ENCODE results near the gene RABGAP1L.

The RABGAP1L gene

GRCh38 chr1:174932587-174932986 lies 773.3 kb downstream of the RABGAP1L start:
- no peak for DNase-seq (ENCODE audit: low spot score)

DNA sequence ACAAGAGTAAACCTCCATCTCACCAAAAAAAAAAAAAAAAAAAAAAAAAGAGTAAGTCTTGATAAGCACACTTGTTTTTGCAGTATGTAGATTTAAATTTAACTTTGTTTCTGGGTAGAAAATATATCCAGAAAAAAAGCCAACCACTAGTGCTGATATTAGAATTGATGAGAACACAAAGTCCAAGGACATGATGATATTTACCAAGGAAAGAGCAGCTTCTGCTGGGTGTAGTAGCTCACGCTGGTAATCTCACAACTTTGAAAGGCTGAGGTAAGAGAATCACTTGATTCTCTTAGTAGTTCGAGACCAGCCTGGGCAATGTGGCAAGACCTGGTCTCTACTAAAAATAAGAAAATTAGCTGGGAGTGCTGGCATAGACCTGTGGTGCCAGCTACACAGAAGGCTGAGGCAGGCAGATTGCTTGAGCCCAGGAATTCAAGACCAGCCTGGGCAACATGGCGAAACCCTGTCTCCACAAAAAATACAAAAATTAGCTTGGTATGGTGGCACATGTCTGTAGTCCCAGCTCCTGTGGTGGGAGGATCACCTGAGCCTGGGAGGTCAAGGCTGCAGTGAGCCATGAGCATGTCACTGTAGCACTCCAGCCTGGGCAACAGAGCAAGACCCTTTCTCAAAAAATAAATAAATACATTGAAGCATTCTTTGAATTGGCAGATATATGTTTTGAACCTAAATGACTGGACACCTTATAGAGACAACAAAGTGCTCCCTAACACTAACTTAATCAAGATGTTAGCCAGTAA lies 776.8 kb downstream of the RABGAP1L start:
- DNase-seq (ENCODE audit: low spot score) = no peak

- no peak for DNase-seq (ENCODE audit: low spot score)
Observed at GRCh38 chr1:174938281-174939007, 779.1 kb downstream of the RABGAP1L start.

DNA sequence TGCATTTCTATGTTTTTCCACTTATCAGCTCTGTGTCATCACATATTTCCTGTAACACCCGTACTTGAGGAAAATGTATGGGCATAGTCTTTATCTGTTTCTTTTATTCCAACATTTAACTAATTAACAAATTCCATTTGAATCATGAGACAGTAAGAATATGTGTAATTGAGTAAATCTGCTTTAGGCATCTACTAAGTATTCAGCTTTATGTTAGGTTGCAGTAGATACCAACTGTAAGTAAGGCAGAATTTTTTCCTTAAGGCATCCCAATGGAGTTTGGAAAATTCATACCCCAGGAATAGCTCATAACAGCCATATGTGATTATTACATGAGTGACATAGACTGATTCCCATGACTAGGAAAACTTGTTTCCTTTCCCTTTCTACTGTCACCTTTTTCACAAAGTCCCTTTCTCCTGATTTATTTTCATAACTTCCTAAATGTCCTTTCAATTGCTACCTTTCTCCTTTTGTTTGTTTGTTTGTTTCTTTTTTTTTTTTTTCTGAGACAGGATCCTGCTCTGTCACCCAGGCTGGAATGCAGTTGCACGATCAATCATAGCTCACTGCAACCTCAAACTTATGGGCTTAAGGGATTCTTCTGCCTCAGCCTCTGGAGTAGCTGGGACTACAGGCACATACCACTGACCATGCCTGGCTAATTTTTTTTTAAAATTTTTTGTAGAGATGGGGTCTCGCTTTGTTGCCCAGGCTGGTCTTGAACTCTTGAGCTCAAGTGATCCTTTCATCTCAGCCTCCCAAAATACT lies 780.6 kb downstream of the RABGAP1L start:
- DNase-seq (ENCODE audit: low spot score) = no peak

DNA sequence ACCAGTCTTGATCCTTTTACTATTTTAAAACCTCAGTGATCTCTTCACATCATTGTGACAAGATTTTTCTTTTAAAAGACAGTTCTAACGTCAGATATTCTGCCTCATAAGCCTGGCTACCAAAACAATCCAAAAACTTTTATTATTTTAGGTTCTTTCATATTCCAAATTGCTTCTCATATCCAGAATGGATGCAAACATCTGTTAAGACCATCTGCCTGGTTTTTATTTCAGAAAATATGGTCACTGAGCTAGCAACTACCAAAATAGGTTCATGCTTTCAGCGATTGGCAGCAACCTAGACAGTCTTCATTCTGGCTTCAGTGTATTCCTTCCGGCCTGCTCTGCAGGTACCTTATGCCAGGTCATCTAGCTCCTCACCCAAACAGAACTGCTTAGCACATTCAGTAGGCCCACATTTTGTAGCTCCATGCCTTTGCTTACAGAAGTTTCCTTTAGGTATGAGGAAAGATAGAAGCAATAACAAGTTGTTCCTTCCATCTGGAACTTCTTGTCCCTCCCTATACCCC lies 781.4 kb downstream of the RABGAP1L start:
- no peak for DNase-seq (ENCODE audit: low spot score)

GRCh38 chr1:174942547-174943255 lies 783.4 kb downstream of the RABGAP1L start:
- peak; percentile 64 for DNase-seq (ENCODE audit: low spot score)

DNA sequence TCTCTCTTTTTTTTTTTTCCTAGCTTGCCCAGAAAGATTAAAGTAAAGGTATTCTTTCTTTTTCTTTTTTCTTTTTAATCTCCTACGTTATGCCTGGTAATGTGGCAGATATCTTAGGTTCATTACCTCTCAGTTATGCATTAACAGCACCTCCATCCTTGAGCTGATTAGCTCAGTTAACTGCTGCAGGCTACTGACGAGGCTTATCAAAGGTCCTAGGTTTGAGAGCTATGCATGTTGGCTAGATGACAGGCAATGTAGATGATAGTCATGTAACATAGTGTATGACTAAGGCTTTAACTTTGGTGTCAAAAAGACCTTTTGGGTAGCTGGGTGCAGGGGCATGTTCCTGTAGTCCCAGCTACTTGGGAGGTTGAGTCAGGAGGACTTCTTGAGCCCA lies 786.7 kb downstream of the RABGAP1L start:
- no peak for DNase-seq (ENCODE audit: low spot score)

DNA sequence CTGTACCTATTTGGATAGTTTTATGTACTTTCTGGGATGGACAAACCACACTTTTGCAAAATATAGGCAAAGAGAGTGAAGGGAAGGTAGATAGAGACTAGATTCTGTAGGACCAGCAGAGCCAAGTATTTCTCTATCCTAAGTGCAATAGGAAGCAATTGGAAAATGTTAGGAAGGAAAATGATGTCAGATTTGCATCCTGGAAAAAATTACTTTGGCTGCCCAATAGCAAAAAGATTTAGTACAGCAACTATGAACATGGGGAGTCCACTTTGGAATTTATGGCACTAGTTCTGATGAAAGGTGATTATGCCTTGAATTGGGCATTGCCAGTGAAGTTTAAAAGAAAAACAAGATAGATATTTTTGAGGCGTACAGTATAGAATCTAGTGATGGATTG lies 789.7 kb downstream of the RABGAP1L start:
- DNase-seq (ENCODE audit: low spot score) = no peak

GRCh38 chr1:174949645-174950044 lies 790.3 kb downstream of the RABGAP1L start:
- DNase-seq (ENCODE audit: low spot score) = no peak

DNA sequence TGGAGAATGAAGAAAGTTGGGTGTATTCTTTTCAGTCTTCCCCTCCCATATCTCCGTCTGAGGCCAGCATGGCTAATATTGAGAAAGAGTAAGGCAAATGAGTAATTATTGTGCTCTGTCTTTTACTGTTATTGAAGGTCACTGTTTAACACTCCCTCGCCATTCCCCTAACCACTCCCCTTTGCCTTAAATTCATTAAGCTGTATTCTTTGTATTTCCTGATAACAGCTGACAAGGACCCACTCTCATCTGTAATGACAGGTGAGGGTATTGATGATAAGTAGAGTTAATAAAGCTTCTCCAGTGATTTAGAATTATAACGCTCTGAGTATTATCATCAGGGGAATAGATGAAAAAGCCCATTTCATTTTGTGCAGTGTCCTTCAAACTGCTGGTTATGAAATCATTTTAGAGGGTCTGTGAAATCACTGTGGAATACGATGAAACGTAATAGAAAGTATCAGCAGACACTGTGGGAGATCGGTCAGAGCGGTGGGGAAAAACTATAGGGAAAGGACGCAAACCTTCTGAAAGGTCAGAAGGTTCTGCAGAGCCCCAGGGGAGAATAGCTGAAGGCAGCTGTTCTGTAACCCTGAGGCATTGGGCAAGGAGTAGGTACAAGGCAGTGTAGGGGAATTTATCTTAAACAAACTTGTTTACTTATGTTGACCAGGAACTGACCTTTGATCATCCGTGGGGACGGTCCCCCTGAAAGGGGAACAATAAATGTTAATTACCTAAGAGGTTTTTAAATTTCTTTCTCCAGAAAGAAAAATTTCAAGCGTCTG lies 794.2 kb downstream of the RABGAP1L start:
- no peak for DNase-seq (ENCODE audit: low spot score)

GRCh38 chr1:174954073-174954460 lies 794.7 kb downstream of the RABGAP1L start:
- no peak for DNase-seq (ENCODE audit: low spot score)

DNA sequence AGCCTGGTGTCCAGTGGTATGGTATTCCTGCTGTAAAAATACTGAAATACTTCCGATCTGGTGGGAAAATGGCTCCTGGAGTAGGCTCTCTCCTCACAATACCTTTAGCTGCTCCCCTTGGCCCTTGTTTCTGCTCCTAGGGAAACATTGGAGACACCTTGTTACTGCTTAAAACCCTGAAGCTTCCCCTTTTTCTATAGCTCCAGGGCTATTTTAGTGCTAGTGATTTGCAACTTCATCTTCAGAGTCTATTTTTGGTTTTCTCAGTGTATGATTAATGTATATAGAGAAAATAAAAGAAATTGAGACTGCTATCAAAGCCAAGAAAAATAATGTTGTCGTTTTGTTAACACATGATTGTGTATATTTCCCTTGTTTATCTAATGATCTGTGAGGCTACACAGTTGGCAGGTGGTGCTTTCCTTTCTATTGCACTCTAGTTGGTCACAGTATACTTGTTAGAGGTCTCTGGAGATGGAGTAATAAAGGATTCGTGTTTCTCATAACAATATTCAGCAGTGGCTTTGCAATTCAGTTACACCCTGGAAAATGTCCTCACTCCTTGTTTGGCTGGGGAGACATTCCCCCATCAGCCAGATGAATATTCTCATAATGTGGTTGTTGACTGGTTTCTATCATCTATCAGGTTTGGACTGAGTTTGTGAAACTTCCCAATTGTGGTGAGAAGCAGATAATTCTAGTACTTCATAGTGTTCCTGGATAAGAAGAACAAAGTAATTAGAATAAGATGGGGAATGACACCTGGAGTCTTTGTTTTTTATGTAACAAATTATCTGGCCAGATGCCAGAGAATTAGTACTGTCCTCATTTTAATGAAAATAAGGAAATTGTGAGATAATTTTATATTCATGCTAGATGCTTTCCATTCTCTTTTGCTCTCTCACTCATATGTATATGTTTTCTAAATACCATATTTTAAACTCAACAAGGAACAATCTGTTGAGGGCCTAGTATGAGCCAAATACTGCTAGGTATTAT lies 795.6 kb downstream of the RABGAP1L start:
- DNase-seq (ENCODE audit: low spot score) = no peak

DNA sequence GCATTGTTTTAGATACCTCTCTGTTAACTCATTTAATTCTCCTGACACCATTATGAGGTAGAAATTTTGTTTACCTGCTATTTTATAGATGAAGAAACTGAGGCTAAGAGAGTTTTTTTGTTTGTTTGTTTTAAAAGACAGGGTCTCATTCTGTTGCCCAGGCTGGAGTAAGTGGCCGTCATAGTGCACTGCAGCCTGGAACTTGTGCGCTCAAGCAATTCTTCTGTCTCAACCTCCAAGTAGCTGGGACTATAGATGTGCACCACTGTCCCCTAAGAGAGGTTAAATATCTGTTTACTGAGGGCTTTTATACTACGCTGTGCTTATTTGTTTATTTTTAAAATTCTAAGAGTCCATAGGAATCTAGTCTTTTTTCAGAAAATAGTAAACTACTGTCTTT lies 796.8 kb downstream of the RABGAP1L start:
- DNase-seq (ENCODE audit: low spot score) = no peak

DNA sequence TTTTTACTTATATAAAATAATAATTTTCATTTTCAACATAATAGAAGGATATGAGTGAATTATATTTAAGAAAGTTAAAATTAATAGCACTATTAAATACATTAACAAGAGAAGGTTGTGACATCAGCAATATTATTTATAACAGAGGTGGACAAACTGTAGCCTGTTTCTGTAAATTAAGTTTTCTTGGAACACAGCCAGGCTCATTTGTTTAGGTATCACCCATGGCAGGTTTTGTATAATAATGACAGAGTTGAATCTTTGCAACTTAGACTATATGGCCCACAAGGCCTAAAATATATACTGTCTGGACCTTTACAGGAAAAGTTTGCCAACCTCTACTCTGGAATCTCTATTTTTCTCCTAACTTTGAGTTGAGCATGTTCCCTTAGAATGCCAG lies 797.7 kb downstream of the RABGAP1L start:
- DNase-seq (ENCODE audit: low spot score) = no peak

GRCh38 chr1:174957829-174958228 lies 798.5 kb downstream of the RABGAP1L start:
- no peak for DNase-seq (ENCODE audit: low spot score)

DNA sequence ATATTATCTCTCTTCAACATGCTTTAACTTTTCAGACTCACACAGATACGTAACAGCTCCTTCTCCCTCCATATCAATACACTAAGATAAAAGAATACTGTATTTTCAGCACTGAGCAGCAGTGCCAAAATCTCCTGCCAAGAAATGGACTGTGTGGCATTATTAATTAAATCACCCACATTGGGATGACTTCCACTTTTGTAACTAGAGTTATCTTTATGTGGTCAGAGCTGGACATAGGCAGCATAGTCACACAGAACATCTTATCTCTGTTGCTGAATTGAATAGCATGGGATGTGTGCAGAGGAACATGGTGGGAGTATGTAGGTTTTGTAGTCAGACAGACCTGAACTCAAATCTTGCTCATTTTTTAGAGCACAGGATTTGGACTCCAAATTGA lies 799.1 kb downstream of the RABGAP1L start:
- DNase-seq (ENCODE audit: low spot score) = no peak

GRCh38 chr1:174960362-174960761 lies 801.0 kb downstream of the RABGAP1L start:
- no peak for DNase-seq (ENCODE audit: low spot score)

GRCh38 chr1:174963529-174964125 lies 804.3 kb downstream of the RABGAP1L start:
- no peak for DNase-seq (ENCODE audit: low spot score)

GRCh38 chr1:174964261-174964971 lies 805.1 kb downstream of the RABGAP1L start:
- no peak for DNase-seq (ENCODE audit: low spot score)

Measured in Ammon's horn (tissue), 1 donor.